ENCODE data around the gene CAV2.
A peak's percentile ranks its signal among the peaks of the same experiment; 100 is the strongest.

CAV2 gene

DNA sequence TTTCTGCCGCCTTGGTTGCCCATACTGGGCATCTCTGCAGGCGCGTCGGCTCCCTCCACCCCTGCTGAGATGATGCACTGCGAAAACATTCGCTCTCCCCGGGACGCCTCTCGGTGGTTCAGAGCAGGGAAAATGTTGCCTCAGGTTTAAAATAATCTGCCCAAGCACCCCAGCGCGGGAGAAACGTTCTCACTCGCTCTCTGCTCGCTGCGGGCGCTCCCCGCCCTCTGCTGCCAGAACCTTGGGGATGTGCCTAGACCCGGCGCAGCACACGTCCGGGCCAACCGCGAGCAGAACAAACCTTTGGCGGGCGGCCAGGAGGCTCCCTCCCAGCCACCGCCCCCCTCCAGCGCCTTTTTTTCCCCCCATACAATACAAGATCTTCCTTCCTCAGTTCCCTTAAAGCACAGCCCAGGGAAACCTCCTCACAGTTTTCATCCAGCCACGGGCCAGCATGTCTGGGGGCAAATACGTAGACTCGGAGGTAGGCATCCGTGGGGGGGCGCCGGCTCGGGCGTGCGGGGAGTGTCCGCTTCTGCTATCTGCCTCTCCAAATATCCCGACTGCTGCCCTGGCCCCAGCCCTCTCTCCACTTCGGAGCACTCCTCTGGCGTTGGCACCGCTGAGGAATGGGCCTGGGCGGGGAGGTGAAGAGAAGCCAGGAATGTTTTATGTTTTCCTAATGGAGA, 25.2 kb downstream of the CAV2 start, which contains the start of gene CAV1:
Gene CAV1, plus strand, starts transcription at position 428 of the 689 bp plus-strand sequence. Its CDS starts 27 bp downstream, at position 455.
- DNase-seq (ENCODE audit: low spot score): peak; percentile 66

- peak; percentile 54 for DNase-seq (ENCODE audit: low spot score)
Measured at GRCh38 chr7:116525298-116525912, 25.9 kb downstream of the CAV2 start.

DNA sequence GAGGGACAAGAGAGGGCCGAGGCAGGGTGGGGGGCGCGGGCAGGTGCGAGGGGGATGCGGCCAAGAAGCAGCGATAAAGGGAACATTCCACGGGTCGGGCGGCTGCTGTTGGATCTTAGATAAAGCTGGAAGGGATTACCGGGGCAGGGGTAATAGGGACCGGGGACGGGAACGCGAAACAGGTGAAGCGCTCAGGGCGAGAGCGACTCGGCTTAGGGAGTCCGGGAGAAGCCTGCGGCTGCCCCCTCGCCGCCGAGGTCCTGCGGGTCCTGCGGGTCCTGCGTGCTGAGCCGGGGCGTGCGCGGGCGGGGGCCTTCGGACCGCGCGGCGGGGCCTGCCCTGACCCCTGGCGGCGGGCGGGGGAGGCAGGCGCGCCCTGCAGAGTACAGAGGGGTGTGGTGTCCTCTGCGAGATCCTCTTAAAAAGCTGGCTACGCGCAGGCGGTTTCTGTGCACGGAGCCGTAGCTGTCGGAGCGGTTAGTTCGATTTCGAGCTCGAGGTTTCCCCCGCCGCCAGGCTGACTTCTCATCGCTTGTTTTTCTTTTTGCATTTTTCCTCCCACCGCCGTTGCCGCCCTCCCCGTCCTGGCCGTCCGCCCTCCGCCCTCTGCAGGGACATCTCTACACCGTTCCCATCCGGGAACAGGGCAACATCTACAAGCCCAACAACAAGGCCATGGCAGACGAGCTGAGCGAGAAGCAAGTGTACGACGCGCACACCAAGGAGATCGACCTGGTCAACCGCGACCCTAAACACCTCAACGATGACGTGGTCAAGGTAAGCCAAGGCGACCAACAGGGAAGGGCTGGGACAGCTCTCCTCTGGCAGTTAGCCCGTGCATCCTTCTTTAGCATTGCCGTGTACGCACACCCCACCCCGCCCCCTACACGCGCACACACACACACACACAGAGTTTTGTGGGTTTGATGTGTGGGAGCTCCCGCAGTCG, 26.6 kb downstream of the CAV2 start:
- peak; percentile 86 for DNase-seq (ENCODE audit: low spot score)

- no peak for DNase-seq (ENCODE audit: low spot score)
Measured at GRCh38 chr7:116526897-116527296, 27.4 kb downstream of the CAV2 start.

DNA sequence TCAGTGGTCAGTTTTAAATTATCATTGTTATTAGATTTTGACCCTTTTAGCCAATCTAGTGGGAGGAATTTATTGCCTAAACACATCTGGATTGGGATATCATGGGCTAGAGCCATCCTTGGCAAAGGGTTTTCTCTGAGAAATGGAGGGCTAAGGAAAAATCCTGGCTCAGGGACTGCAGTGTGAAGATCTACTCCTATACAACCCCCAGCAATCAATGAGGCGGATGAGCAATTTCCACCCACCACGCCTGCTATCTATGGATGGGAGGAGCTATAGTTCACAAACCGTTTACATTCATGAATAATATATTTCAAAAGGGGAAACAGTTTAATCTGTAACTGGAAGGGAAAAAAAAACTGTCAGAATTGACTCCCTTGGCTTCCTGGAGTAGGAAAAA, 28.0 kb downstream of the CAV2 start:
- no peak for DNase-seq (ENCODE audit: low spot score)

DNA sequence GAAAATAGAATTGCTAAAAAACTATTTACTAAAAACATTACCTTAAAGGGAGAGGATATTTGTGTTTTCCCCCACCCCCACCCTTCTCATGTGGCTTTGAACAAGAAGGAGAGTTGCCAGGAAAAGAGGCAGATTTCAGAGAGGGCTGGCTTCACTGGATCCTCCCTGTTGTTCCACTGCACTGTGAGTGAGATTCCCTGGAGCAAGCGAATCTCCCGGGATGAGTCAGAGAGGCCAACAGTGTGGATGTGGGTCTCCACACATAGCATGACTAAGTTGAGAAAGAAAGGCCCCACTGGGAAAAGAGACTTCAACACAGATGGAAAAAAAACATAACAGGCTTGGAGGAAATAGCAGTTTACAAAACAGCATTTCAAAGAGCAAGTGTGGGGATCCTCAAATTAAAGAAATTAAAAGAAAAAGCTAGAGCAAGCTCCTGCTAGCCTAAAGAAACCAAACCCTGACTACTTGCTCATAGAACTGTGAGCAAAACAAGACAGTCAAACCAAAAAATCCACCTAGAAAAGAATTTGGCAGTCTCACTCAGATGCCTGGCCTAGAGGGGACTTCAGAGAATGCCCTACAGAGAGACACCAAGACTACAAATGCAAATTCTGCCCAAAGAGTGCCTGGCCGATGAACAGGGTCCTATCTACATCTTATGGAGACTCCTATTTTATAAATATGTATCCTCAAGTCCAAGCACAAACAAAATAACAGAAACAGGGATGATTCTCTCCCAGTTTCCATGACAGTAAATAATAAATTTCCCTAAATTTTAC, 28.7 kb downstream of the CAV2 start:
- no peak for DNase-seq (ENCODE audit: low spot score)

- no peak for DNase-seq (ENCODE audit: low spot score)
Measured at GRCh38 chr7:116529250-116529649, 29.7 kb downstream of the CAV2 start.

GRCh38 chr7:116530107-116530820, 30.7 kb downstream of the CAV2 start:
- no peak for DNase-seq (ENCODE audit: low spot score)

DNA sequence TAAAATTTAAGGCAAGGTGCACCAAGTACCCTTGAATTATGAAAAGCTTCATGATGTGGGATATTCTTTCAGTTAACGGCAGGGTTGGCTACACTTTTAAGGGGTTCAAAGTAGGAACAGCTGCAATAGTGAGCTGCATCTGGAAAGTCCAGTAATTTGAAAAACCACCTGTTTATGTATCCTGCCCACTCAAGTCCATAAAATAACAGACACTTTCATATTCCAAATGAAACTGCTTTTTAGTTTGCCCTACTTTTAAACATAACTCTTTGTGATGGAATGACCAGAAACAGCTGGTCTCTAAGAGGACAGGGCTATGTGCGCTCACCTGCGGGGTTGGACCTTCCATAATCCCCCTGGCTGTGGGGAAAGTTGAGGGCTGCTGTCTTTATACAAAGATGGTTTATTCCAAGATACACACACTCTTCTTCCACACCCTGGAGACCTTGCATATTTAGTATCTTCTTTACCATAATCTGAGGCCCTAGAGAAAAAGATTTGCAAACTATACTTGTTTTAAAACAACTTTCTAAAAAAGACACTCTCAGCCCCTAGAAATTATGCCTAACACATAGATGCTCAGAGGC, 32.7 kb downstream of the CAV2 start:
- no peak for DNase-seq (ENCODE audit: low spot score)

GRCh38 chr7:116534790-116535189, 35.3 kb downstream of the CAV2 start:
- DNase-seq (ENCODE audit: low spot score): no peak

GRCh38 chr7:116535416-116535815, 35.9 kb downstream of the CAV2 start:
- DNase-seq (ENCODE audit: low spot score): no peak

- DNase-seq (ENCODE audit: low spot score): no peak
Measured at GRCh38 chr7:116538138-116538537, 38.6 kb downstream of the CAV2 start.

DNA sequence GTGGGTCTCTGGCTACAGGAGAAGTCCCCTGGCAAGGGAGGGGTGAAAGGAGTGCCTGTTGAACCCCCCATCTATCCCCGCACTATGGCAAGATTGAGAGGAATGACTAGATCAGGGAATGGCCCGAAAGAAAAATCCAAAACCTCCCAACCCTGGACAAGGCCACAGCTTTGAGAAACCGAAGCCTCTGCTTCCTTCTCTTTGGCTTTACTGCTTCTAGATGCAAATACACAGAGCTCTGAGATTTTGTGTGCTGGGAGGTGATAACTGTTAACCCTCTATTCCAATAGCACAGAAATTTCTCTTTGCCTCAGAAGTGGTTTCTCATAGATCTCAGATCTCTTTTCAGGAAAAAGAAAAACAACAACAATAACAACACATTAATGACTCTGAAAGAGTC, 40.3 kb downstream of the CAV2 start:
- no peak for DNase-seq (ENCODE audit: low spot score)

DNA sequence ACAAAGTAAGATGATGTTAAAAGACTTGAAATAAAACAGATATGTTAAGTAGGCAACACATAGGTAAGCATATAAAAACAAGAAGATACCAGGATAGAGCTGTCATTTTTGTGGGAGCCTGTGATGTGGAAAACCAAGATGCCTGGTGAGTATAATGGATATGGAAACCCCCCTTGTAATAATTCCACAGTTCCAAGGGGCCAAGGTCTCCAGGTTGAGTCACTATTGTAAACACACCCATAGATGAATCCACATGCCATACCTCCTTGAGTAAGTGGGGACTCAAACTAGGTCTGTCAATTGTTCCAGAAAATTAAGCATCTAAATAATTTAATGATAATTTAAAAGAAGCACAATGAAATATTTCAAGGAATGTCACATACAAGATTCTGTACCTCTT, 41.2 kb downstream of the CAV2 start:
- DNase-seq (ENCODE audit: low spot score): no peak

GRCh38 chr7:116541951-116542350, 42.4 kb downstream of the CAV2 start:
- no peak for DNase-seq (ENCODE audit: low spot score)

DNA sequence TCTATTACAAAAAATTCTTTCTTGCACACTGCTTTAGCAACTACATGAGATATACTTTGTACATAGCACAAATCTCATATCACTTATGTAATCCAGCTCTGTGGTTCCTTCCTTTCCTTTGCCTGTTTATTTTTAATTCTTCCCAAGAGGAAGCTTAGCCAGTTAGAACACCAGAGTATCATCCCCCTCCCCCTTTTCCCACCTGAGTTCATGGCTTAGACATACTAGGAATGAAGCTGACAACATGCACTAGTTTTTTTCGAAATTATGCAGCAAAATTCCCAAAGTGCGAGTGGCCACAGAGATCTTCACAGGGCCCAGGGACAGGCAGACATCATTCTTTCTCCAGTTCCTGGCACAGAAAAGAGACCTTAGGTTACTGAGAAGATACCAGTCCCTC, 43.1 kb downstream of the CAV2 start:
- DNase-seq (ENCODE audit: low spot score): no peak

DNA sequence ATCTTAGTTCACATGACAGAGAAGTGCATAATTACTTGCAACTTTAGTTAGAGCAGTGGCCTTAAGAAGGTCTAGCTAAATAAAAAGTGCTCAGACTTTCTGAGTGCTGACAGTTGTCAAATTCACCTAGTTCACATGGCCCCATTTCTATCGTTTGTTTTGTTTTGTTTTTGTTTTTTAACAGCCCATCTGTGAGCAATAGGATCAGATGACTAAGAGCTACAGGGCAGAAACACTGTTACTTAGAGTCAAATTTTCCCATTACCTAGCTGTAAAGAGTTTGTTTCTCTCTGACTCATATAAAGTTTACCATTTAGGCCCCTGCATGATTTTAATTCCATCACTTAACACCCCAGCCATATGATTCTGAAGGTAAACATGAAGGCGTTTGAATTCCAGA, 44.1 kb downstream of the CAV2 start:
- no peak for DNase-seq (ENCODE audit: low spot score)

DNA sequence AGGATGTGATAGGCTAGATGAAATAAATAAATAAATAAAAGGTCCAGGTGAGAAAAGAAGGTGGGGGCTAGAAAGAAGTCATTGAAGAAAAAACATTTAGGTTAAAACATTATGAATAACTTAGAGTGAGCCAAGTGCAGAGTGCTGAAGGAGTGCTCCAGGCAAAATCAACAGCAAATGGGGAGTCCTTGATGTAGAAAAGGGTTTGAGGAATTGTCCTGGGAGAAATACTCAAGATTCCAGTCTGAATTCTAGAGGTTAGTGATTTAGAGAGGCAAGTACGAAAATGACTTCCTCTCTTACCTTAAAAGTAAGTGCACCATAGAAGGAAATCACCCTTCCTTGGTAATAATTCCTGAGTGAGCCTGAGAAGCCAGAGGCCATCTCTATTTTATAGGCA, 44.9 kb downstream of the CAV2 start:
- no peak for DNase-seq (ENCODE audit: low spot score)

GRCh38 chr7:116545411-116545993, 46.0 kb downstream of the CAV2 start:
- DNase-seq (ENCODE audit: low spot score): no peak

- no peak for DNase-seq (ENCODE audit: low spot score)
Measured at GRCh38 chr7:116546054-116546453, 46.5 kb downstream of the CAV2 start.

DNA sequence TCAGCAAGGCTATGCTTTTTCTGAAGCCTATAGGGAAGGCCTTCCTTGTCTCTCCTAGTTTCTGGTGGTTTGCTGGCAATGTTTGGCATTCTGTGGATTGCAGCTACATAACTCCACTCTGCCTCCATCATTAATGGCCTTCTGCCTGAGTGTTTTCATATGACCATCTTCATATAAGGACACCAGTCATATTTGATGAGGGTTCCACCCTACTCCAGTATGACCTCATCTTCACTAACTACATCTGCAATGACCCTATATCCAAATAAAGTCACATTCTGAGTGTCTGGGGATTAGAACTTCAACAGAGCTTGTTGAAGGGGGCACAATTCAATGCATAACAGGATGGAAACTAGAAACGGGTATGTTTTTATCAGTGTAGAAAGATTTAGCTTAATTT, 47.4 kb downstream of the CAV2 start:
- DNase-seq (ENCODE audit: low spot score): no peak

Measured in ecto neural progenitor cell (in vitro differentiated cells).